HG02623 (cell line): Measurements from ENCODE around the gene GJE1.

Source experiments
- ATAC-seq: cut with Tn5 transposase; IDR thresholded peaks from one replicate; pipeline ENCODE4 v1.9.1; 2021; ENCODE audit warnings: moderate library complexity; ENCODE audit not compliant: unreplicated experiment

The GJE1 gene

GRCh38 chr6:142162780-142163179, 30.1 kb downstream of the GJE1 start:
- no peak for ATAC-seq

GRCh38 chr6:142165227-142165626, 32.5 kb downstream of the GJE1 start:
- no peak for ATAC-seq

DNA sequence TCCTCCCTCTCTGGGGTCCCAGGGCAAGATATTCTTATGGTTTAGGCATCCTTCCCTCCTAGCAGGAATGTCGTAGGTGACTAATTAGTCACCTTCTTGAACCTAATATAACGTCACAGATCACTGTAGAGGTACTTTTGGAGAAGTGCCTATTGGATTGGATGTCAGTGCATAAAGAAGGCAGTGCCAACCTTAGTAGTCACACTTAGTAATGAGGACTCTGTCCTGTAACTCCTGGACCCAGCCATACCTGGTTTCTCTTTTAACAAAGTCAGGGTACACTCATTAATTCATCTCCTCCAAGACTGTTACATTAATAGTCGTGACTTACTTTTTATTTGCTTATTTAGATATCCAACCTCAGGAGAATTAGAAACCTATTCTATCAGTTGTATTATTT, 34.3 kb downstream of the GJE1 start:
- ATAC-seq, result no peak

GRCh38 chr6:142167486-142167885, 34.8 kb downstream of the GJE1 start:
- no peak for ATAC-seq

DNA sequence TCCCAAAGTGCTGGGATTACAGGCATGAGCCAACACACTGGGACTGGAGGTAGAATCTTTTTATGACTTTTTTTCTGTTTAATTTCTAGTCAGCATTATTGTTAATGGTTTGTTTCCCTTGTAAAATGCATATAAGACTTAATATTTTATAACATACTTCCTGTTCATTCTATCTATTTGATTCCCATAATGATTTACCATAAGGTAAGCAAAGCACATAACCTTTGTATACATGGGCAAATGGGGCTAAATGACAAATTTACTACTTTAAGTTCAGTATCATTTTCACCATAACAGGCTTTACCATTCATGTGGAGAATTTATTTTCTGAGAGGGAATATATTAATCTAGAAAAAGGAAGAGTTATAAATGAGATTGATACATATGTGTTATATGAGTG, 38.6 kb downstream of the GJE1 start:
- no peak for ATAC-seq

DNA sequence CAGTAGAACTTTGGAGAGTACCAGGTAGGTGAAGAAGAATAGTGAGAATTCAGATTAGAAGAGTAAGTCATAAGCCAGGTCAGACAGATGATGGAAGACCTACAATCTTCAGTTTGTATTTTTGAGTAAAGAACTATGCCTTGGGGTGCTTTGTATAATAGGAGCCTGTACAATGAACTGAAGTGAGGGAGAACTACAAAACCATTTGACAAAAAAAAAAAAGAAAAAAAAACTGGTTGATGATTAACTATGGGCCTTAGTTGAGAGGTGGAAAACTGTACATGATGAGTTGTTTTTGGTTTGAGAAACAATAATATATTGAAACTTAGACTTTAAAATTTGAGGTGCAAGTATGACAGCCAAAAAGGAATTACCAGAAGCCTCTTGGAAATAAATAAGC, 40.0 kb downstream of the GJE1 start:
- ATAC-seq, result no peak

GRCh38 chr6:142173980-142174379, 41.3 kb downstream of the GJE1 start:
- ATAC-seq, result no peak

DNA sequence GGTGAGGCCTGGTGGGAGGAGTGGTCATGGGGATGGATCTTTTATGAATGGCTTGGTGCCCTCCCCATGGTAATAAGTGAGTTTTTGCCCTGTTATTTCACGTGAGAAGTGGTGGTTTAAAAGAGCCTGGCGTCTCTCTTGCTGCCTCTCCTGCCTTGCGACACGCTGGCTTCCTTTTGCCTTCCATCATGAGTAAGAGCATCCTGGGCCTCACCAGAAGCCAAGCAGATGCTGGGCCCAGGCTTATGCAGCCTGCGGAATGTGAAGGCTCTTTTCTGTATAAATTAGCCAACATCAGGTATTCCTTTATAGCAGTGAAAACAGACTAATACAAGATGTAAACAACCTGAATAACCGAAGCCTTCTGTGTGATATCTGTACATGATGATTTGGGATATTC, 42.0 kb downstream of the GJE1 start:
- no peak for ATAC-seq

DNA sequence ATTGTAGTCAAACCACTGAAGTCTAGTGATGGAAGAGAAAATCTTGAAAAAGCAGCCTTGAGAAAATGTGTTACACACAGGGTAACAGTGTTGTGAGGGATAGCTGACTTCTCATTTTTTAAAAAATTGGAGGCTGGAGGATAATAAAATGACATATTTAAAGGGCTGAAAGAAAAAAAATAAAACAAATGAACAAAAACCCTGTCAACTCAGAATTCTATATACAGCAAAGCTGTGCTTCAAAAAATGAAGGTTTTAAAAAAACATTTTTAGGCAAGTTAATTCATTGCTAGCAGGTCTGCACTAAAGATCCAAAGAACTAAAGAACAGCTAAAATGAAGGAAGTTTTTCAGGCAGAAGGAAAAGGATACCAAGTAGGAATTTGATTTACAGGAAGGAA, 45.4 kb downstream of the GJE1 start:
- no peak for ATAC-seq

DNA sequence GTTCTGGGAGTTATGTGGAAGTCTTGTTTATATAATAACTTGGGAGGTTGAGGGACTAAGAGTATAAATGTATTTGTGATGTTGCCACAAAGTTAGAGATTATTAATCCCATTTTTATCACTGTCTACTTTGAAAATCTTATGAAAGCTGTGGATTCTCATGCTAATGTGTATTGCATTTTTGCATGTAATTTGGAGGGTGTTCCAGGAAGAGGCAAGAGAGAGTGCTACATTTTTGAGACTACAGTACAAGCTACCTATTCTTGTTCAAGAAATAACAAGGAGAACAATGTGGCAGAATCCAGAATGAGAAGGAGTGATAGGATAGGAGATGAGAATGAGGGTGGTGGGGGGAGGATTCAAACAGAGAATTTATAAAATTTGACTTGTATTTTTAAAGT, 49.3 kb downstream of the GJE1 start:
- no peak for ATAC-seq

DNA sequence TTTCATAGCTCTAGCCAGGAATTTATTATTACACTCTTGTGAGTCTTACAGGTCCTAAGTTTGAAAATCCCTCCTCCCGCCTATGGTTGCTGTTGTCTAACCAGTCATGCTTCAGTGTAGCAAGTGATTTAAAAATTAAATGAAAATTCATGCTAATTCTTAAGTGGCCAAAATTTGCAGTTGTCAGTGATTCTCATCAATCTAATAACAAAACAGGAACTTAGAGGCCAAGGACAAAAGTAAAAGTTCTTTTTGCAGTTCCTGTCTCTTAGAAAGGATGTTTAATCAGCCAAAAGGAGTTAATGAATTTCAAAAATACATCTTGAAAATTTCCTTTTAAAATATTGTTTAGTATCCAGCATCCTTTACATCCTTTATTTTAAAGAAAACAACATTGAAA, 50.6 kb downstream of the GJE1 start:
- no peak for ATAC-seq

DNA sequence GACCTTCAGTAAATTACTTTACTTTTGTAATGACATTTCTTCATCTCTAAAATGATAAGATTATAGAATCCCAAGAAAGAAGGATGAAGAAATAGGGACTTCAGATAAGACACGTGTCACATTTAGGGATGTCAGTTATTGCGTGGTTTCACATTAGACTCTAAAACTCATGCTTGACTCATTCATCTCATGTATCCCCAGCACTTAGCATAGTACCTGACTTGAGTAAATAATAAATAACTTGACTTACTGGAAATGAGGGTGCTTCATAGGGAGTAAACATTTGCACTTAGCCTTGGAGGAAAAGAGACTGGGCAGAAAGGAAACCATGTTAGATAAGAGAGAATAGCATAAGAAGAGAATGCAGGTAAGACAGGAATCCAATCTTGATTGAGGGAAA, 51.6 kb downstream of the GJE1 start:
- no peak for ATAC-seq
